ENCODE measurements around the gene TRAPPC3L.

Gene TRAPPC3L

DNA sequence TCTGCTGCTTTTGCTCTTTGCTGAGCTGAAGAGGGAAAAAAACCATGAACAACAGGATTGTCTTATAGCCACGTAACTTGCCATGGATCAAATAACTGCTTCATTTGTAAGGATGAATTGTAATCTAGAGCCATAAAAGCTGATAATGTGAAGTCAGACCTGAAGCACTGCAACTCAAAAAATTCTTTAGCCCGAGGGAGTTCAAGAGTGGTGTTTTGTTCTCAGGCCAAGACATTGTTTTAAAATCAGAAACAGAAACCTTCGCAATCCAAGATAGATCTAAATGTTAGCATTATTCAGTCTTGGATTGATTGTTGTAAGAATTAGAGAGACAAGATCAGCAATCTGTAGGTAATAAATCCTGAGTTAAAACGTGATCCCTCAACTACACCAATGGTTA is at the start of gene TRAPPC3L:
Gene TRAPPC3L, minus strand, starts transcription at position 34 of the 400 bp plus-strand sequence. CDS start 170 bp downstream, outside the sequence.
- no peak for DNase-seq (ENCODE audit: low spot score)

GRCh38 chr6:116595247-116595646 is 49.8 kb upstream of the TRAPPC3L start:
- DNase-seq (ENCODE audit: low spot score) = no peak

DNA sequence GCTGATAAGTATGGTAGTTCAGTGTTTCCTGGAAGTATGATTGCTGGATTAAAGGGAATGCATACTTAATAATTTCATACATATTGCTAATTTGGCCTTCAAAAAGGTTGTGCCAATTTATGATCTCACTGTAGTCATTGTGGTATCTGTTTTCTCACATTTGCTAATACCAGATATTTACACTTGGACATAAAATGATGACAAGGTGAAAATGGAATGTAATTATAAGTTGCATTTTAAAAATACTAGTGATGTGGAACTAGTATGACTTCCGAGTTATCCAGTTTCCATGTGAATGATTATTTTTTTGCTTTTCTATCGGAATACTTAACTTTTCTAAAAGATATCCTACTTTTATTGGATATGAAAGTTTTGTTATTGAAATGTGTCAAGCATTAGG is 41.3 kb upstream of the TRAPPC3L start:
- DNase-seq (ENCODE audit: low spot score) = no peak

GRCh38 chr6:116586276-116586675 is 40.8 kb upstream of the TRAPPC3L start:
- DNase-seq (ENCODE audit: low spot score) = no peak

DNA sequence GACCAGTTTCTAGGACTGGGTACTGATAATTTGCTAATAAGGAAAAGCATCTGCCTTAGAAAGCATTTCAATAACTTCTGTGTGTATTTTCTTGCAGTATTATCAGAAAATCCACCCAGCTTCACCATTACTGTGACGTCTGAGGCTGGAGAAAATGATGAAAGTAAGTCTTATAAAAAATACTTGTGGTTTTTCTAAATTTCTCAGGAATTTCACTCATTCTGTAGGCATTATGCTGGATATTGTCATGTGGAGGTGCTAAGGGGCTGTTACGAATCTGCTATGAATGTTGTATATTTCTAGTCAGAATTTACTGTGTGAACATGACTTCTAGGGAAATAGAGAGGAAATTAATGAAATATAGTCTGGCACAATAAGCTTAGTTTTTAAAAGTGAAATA is 34.7 kb upstream of the TRAPPC3L start:
- DNase-seq (ENCODE audit: low spot score) = peak; percentile 41

- no peak for DNase-seq (ENCODE audit: low spot score)
These were observed 33.7 kb upstream of the TRAPPC3L start for GRCh38 chr6:116579143-116579542.

DNA sequence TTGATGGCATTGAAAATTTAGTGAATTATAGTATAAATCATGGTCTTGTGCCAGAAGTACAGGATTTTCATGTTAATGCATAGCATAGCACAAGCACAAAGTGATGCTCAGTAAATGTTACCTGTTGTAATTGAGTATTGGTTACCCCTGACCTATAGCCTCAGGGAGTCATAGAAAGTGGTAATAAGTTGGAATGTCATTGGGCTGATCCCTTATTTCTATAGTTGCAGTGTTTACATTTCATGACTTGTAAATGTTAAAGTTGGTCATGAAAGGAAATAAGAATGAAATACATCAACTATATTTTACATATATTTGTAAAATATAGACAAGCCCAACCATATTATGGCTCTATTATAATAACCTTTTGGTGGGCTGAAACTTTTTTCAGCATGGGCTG is 32.9 kb upstream of the TRAPPC3L start:
- no peak for DNase-seq (ENCODE audit: low spot score)

- DNase-seq (ENCODE audit: low spot score) = no peak
These were observed 32.0 kb upstream of the TRAPPC3L start for GRCh38 chr6:116577486-116577885.

- no peak for DNase-seq (ENCODE audit: low spot score)
These were observed 29.7 kb upstream of the TRAPPC3L start for GRCh38 chr6:116575227-116575626.

GRCh38 chr6:116572162-116572561 is 26.7 kb upstream of the TRAPPC3L start:
- DNase-seq (ENCODE audit: low spot score) = peak; percentile 47

DNA sequence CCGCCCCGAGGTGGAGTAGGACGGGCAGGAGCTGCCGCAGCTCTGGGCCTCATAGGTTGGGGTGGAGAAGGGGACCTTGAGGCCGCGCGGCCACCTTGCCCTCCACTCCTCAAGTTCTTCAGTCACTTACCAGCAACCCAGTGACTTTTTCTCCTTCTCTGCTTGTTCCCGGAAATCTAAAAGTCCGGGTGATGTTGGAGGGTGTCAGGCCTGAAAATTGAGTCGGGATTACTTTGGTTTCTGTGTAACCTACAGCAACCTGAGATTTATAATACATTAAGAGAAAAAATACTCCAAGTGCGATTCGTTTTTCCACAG is 26.2 kb upstream of the TRAPPC3L start:
- DNase-seq (ENCODE audit: low spot score) = no peak

DNA sequence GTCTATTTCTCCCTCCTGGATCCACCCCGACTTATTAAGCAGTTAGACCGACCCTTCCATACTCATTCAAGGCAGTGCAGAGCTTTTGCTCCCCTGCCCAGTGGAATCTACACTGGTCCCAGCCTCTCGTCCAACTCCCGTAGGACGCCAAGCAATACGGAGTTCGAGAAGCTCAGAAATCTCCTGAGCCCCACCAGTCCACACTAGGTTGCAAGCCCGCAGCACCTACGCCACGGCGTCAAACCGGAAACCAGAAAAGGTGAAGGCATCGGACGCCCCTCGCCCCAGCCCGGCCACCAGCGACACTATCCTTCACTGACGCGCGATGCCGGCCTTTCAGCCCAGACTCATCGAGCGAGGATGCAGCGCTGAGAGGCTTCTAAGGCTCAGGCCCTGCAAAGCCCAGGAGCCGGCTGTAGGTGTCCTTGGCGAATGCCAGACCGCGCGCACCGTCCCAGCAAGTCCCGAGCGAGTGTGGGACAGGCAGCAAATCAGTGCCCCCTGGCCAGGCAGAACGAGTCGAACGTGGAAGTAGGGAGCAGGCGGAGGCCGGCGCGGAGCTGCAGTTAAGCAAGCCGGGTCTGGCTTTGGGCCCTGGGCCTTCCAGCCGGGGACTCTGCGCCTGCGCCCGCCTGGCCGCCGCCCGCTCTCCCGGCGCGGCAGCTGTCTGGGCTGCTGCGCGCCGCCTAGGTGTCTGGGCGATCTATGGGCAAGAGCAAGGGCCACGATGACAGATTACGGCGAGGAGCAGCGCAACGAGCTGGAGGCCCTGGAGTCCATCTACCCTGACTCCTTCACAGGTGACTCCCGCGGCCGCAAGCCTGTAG is 25.6 kb upstream of the TRAPPC3L start, which contains the start of gene RWDD1:
Gene RWDD1, plus strand, starts transcription at position 649 of the 827 bp plus-strand sequence. Its CDS starts 79 bp downstream, at position 728.
- DNase-seq (ENCODE audit: low spot score) = peak; percentile 98

DNA sequence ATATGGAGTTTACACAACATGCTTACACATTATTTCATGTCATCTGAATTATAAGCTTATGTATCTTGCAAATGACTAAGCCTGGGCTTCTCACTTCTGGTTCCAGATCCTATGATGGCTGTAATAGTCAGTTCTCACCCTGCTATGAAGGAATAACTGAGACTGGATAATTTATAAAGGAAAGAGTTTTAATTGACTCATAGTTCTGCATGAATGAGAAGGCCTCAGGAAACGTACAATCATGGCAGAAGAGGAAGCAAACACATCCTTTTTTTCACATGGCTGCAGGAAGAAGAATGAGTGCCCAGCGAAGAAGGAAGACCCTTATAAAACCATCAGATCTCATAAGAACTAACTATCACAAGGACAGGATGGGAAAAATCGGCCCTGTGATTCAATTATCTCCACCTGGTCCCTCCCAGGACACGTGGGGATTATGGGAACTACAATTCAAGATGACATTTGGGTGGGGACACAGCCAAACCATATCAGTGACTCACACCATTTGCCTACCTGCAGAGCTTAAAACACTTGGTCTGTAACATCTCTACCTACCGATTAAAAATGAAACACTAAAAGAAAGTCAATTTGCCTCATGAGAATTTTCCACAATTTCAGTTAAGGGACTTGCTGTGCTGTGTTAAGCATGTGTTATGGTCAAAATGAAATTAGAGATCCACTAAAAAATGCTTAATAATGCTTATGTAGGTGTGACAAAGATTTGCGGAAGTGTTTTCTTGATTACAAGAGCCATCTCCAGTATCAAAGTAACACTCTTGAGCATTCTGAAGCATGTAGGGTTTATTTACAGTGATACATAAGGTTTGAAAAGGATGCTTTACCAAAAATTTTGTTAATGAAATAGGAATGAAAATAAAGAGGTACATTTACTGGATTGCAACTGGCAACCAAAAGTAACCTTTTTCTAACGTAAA is 23.6 kb upstream of the TRAPPC3L start:
- no peak for DNase-seq (ENCODE audit: low spot score)

DNA sequence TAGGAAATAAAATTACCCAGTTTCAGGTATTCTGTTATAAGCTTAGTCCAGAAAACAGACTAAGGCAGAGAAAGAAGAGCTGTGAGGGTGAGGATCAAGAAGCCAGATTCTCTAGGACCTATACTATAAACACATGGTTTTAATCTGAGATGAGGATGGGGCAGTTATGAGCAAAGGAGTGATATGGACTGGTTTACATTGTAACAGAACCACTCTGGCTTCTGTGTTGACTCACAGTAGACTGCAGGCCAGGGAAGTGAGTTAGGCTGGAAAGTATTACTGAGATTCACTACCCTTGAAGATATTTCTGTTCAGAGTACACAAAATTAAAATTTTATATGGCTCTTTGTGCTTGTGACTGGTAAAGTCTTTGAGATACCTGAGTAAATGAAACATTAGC is 22.6 kb upstream of the TRAPPC3L start:
- DNase-seq (ENCODE audit: low spot score) = no peak

DNA sequence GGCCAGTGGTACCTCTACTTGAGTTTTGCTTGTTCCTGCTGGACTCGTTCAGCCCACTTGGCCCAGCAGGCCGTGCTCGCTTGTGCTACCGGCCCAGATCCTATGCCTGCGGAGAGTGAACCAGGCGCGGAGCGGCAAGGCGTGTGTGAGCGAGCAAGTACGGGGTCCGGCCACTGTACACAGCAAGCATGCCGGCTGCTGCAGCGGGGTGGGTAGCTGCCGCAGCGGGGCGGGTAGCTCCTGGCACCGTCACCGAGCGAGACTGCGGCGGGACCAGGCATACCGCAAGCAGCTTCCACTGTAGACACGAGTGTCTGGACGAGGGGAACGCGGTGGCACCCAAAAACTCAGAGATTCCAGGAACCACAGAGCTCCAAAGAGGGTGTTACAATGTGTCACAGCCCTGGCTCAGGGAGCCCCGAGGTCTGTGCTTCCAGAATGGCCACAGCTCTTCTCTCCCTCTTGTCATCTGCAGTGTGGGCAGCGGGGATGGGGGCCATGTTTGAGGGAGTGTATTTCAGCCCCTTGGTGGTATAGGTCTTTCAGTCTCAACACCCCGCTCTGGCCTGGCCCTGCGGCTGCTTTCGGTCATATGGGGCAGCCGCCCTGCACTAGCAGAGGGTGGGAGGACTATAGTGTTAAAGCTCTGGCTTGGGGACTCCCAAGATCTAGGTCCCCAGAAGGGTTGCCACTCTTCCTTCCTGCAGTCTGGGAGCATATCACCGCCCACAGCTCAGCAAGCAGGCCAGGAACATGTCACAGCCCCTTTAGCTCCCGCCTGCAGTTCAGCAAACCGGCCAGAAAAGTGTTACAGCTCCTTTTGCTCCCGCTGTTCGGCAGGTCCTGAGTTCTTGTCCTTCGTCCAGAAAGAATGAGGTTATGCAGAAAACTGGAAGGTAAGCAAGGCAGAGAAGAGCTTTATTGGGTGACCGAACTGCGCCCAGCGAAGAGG is 19.7 kb upstream of the TRAPPC3L start:
- peak; percentile 24 for DNase-seq (ENCODE audit: low spot score)

- DNase-seq (ENCODE audit: low spot score) = peak; percentile 14
These were observed 18.8 kb upstream of the TRAPPC3L start for GRCh38 chr6:116564311-116564710.

DNA sequence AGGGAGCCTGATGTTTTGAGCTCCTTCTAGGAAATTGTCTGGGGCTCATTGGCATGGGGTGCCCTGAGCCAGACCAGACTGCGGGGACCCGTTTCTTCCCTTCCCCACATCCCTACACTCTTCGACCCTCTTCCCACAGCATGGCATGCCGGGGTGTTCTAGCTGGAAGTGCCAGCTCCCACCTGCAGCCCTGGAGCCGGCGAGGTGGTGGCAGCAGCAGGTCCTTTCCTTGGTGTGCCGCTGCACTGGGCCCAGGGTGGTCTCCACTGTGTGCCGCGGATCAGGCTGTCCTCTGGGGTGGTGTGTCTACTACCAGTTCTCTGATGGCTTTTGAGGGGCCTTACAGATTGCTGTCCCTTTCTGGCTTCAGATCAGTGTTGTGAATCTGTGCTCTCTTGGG is 18.3 kb upstream of the TRAPPC3L start:
- DNase-seq (ENCODE audit: low spot score) = no peak

DNA sequence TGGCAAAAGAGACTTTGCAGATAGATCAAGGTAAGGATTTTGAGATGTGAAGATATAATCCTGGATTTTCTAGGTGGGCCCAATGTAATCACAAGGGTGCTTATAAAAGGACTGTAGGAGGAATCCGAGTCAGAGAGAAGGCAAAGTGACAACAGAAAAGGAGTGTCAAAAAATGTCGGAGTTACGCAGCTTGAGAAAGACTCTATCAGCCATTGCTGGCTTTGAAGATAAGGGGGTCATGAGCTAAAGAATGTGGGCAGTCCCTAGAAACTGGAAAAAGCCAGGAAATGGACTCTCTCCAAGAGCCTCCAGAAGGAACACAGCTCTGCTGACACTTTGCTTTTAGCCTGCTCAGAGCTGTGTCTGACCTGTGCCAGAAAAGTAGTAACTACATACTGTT is 17.1 kb upstream of the TRAPPC3L start:
- DNase-seq (ENCODE audit: low spot score) = no peak

DNA sequence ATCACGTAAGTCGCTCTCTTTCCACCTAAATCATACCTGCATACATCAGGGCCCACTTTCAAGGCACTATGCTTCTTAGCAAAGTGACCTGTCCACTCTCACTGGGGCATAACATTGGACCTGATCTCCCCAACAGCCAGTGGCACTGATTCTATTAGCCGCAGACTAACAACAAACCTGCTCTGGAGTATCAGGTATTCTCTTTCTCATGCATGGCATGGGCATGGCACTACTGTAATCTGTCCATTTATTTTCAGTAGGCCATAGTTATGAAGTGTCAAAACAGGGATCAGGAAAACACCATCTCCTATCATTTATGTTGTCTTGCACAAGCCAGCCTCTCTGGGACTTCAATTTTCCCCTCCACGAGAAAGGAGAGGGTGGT is 16.5 kb upstream of the TRAPPC3L start:
- no peak for DNase-seq (ENCODE audit: low spot score)

DNA sequence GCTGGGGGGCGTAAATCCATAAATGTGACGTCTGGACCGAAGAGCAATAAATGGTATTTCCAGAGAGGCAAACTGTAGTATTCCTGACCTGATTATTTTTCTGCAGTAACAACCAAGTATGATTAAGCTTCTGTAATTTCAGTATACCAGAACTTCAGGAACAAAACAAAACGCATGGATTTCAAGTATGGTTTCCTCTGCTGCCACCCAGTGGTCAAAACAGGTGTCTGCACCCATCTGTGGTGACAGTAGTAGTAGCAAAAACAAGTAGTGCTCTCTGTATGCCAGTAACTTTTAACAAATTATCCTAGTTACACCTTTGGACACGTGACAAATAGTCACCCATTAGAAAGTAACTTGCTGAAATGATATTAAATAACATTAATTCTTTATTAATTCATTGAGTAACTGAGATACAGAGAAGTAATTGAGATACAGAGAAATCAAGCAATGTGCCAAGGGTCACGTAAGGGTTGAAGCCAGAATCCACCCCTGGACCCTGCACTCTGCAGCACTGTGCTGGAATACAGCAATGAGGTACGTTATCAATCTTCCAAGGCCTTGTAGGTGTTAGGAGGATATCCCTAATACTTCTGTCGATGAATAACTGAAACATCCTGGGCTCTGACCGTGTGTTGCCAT is 16.0 kb upstream of the TRAPPC3L start:
- DNase-seq (ENCODE audit: low spot score) = peak; percentile 58

DNA sequence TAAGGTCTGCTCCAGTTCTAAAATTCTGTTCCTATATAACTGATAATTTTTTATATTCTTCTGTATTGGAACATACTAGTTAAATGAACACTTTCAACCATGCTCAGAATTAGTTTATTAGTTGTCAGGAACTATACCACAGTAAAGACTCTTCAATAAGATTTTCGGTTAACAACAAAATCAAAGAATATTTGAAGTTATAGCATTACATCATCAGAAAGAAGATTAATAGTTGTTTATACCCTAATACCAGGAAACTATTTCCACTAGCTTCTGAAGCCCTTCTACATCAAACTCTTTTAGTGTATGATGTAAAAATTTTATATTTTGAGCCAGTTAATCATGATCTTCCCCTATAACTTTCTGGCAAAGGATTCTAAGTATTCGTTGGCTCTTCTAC is 14.6 kb upstream of the TRAPPC3L start:
- DNase-seq (ENCODE audit: low spot score) = no peak

All from AG20443 (cell line).